ENCODE measurements around the gene EXOC7.

- TF ChIP-seq EZH2 (IDR thresholded peaks at IDR 0.05; ENCODE audit: borderline replicate concordance, low read depth, low read length, severe bottlenecking), result no peak
- no peak for TF ChIP-seq CTCF (IDR thresholded peaks at IDR 0.05; ENCODE audit: borderline replicate concordance, extremely low read depth, low read length, poor library complexity, severe bottlenecking)
Observed at GRCh38 chr17:76046064-76046463, 57.5 kb downstream of the EXOC7 start.
